PC-9 (cell line): ENCODE measurements around the gene PPM1E.

Experiments used
- EZH2 ChIP-seq: fragments of 200-600 bp; sonication (generic); IDR thresholded peaks from 2 replicates; pipeline ENCODE4 v1.8.0; 2017; ENCODE audit warnings: antibody characterized with exemption, low read depth
- TF ChIP-seq, protein P1 (sequence below): fragments of 200-600 bp; sonication (generic); conservative IDR thresholded peaks from 2 replicates; pipeline ENCODE4 v1.6.1; 2017; ENCODE audit warnings: mixed run types, antibody characterized with exemption, mild to moderate bottlenecking, moderate library complexity

DNA sequence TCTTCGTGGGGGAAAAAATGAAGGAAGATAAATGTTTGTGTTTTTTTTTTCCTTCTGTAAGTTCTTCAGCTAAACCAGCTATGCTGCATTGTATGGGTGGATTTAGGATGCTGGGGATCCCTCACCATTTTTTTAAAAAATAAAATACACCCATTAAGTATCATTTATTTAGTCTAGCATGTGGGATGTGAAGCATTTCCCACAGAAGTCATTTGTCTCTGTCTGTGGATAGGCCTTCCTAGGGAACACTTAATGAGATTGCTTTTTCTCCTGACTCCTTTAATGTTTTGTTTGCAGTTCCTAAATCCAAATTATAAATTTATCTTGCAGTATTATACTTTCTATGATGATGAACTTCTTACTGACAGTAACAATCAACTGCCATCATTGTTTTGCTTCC is 146.7 kb downstream of the PPM1E start:
- TF ChIP-seq, protein P1, sequence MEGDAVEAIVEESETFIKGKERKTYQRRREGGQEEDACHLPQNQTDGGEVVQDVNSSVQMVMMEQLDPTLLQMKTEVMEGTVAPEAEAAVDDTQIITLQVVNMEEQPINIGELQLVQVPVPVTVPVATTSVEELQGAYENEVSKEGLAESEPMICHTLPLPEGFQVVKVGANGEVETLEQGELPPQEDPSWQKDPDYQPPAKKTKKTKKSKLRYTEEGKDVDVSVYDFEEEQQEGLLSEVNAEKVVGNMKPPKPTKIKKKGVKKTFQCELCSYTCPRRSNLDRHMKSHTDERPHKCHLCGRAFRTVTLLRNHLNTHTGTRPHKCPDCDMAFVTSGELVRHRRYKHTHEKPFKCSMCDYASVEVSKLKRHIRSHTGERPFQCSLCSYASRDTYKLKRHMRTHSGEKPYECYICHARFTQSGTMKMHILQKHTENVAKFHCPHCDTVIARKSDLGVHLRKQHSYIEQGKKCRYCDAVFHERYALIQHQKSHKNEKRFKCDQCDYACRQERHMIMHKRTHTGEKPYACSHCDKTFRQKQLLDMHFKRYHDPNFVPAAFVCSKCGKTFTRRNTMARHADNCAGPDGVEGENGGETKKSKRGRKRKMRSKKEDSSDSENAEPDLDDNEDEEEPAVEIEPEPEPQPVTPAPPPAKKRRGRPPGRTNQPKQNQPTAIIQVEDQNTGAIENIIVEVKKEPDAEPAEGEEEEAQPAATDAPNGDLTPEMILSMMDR, result no peak
- TF ChIP-seq EZH2, result no peak
